HepG2 (cell line): ENCODE data around the gene ACTR6.

ENCODE experiments used
- MTA1 ChIP-seq: sonication (generic); formaldehyde crosslinking; IDR thresholded peaks from 2 replicates; pipeline ENCODE4 v1.4.0; 2020; ENCODE audit warnings: missing genetic modification reagents, mild to moderate bottlenecking, borderline replicate concordance
- POLR2A ChIP-seq, 2 experiments: IDR thresholded peaks; 2 replicates each; pipeline ENCODE4 v1.6.1; 2011; ENCODE audit warnings: low read depth in 2 of 2, low read length in 2 of 2, mild to moderate bottlenecking in 1 of 2, moderate library complexity in 1 of 2; ENCODE audit not compliant: insufficient read depth in 1 of 2
- TGIF2 ChIP-seq: IDR thresholded peaks from 2 replicates; pipeline ENCODE4 v1.6.1; 2016; ENCODE audit warnings: control low read depth, missing compliant biosample characterization
- ZNF430 ChIP-seq: sonication (generic); formaldehyde crosslinking; IDR thresholded peaks from 2 replicates; pipeline ENCODE4 v1.9.0; 2021; ENCODE audit warnings: mild to moderate bottlenecking, missing genetic modification reagents
- ZNF549 ChIP-seq: sonication (generic); formaldehyde crosslinking; IDR thresholded peaks from 2 replicates; pipeline ENCODE4 v1.5.0; 2020; ENCODE audit warnings: missing genetic modification reagents
- TF ChIP-seq, protein P1 (sequence below), 2 experiments: IDR thresholded peaks; 2 replicates each; pipeline ENCODE4 v1.6.1; 2011 to 2012; ENCODE audit warnings: low read length in 2 of 2, borderline replicate concordance in 1 of 2, low read depth in 1 of 2, mild to moderate bottlenecking in 1 of 2, moderate library complexity in 1 of 2
- TF ChIP-seq, protein P2 (sequence below): sonication (generic); formaldehyde crosslinking; IDR thresholded peaks from 2 replicates; pipeline ENCODE4 v1.5.0; 2020; ENCODE audit warnings: mild to moderate bottlenecking, missing genetic modification reagents, moderate library complexity
- TF ChIP-seq, protein P3 (sequence below): sonication (generic); formaldehyde crosslinking; IDR thresholded peaks from 2 replicates; pipeline ENCODE4 v1.4.0; 2020; ENCODE audit warnings: missing genetic modification reagents
- TF ChIP-seq, protein P4 (sequence below): IDR thresholded peaks from 2 replicates; pipeline ENCODE4 v1.6.1; 2016; ENCODE audit warnings: control low read depth

DNA sequence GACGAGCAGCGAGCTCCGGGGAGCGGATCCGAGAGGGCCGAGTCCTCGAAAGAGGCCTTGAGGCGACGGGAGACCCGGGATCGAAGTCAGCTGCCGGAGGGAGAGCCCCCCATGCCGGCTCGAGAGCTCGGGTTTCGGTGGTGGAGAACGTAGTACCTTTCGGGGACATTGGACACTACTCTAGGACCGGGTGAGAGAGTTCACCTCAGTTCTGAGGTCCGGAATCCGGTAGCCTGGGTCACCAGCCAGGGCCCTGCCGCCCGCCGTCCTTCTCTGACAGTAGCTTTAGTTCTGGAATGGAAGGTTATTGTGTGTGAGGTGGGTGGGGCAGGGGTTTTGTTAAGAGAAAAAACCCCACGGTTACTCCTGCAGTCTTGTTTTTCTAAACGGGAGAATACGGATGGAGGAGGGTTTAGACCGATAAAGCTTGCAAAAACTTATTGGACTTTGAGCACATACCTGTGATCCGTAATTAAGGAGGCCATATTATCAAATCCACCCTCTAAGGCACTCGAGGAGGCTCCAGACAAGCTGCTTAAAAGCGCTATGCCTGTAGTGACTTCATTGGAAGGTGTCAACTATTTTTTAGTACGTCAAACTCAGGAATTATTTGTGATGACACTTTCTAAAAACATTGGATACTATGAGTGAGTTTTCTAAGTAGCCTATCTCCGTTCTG, 67.1 kb downstream of the ACTR6 start:
- TF ChIP-seq ZNF430 (no peak; the same call in 1 of the 2 replicates), POLR2A (IDR thresholded peaks at IDR 0.05; ENCODE audit: insufficient read depth in 1 of 2, low read depth in 2 of 2, low read length in 2 of 2) (no peak), TGIF2 (CRISPR knock-in tag) (no peak), ZNF549 (CRISPR knock-in tag) (no peak), MTA1 (CRISPR knock-in tag) (no peak)
- TF ChIP-seq, protein P1, sequence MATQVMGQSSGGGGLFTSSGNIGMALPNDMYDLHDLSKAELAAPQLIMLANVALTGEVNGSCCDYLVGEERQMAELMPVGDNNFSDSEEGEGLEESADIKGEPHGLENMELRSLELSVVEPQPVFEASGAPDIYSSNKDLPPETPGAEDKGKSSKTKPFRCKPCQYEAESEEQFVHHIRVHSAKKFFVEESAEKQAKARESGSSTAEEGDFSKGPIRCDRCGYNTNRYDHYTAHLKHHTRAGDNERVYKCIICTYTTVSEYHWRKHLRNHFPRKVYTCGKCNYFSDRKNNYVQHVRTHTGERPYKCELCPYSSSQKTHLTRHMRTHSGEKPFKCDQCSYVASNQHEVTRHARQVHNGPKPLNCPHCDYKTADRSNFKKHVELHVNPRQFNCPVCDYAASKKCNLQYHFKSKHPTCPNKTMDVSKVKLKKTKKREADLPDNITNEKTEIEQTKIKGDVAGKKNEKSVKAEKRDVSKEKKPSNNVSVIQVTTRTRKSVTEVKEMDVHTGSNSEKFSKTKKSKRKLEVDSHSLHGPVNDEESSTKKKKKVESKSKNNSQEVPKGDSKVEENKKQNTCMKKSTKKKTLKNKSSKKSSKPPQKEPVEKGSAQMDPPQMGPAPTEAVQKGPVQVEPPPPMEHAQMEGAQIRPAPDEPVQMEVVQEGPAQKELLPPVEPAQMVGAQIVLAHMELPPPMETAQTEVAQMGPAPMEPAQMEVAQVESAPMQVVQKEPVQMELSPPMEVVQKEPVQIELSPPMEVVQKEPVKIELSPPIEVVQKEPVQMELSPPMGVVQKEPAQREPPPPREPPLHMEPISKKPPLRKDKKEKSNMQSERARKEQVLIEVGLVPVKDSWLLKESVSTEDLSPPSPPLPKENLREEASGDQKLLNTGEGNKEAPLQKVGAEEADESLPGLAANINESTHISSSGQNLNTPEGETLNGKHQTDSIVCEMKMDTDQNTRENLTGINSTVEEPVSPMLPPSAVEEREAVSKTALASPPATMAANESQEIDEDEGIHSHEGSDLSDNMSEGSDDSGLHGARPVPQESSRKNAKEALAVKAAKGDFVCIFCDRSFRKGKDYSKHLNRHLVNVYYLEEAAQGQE (IDR thresholded peaks at IDR 0.05; ENCODE audit: borderline replicate concordance in 1 of 2, low read depth in 1 of 2, low read length in 2 of 2) = no peak
- TF ChIP-seq, protein P2, sequence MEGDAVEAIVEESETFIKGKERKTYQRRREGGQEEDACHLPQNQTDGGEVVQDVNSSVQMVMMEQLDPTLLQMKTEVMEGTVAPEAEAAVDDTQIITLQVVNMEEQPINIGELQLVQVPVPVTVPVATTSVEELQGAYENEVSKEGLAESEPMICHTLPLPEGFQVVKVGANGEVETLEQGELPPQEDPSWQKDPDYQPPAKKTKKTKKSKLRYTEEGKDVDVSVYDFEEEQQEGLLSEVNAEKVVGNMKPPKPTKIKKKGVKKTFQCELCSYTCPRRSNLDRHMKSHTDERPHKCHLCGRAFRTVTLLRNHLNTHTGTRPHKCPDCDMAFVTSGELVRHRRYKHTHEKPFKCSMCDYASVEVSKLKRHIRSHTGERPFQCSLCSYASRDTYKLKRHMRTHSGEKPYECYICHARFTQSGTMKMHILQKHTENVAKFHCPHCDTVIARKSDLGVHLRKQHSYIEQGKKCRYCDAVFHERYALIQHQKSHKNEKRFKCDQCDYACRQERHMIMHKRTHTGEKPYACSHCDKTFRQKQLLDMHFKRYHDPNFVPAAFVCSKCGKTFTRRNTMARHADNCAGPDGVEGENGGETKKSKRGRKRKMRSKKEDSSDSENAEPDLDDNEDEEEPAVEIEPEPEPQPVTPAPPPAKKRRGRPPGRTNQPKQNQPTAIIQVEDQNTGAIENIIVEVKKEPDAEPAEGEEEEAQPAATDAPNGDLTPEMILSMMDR (CRISPR knock-in tag) = no peak
- TF ChIP-seq, protein P3, sequence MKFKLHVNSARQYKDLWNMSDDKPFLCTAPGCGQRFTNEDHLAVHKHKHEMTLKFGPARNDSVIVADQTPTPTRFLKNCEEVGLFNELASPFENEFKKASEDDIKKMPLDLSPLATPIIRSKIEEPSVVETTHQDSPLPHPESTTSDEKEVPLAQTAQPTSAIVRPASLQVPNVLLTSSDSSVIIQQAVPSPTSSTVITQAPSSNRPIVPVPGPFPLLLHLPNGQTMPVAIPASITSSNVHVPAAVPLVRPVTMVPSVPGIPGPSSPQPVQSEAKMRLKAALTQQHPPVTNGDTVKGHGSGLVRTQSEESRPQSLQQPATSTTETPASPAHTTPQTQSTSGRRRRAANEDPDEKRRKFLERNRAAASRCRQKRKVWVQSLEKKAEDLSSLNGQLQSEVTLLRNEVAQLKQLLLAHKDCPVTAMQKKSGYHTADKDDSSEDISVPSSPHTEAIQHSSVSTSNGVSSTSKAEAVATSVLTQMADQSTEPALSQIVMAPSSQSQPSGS (CRISPR knock-in tag) = no peak
- TF ChIP-seq, protein P4, sequence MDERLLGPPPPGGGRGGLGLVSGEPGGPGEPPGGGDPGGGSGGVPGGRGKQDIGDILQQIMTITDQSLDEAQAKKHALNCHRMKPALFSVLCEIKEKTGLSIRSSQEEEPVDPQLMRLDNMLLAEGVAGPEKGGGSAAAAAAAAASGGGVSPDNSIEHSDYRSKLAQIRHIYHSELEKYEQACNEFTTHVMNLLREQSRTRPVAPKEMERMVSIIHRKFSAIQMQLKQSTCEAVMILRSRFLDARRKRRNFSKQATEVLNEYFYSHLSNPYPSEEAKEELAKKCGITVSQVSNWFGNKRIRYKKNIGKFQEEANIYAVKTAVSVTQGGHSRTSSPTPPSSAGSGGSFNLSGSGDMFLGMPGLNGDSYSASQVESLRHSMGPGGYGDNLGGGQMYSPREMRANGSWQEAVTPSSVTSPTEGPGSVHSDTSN = no peak
